Testis (tissue), 3 donors: ENCODE data around the gene NUBPL. TPM values are rescaled to one million over a fixed set of nuclear protein-coding genes. Genes with fewer than 3 reads are reported as not detected.

Experiments
- DNase-seq: peaks from one replicate; pipeline ENCODE4 v3.0.0-alpha.2; 2019
- H3K27ac ChIP-seq, 2 donors: fragments of 200-600 bp; sonication (generic); one replicate each; pipeline ENCODE4 v1.5.1; 2019
- H3K27me3 ChIP-seq: fragments of 200-600 bp; sonication (generic); one replicate; pipeline ENCODE4 v1.5.1; 2019
- H3K36me3 ChIP-seq: fragments of 200-600 bp; sonication (generic); one replicate; pipeline ENCODE4 v1.5.1; 2017; ENCODE audit warnings: low read depth; ENCODE audit errors: missing control alignments
- H3K4me1 ChIP-seq: fragments of 200-600 bp; sonication (generic); one replicate; pipeline ENCODE4 v1.5.1; 2019
- H3K4me3 ChIP-seq, 2 donors: fragments of 200-600 bp; sonication (generic); one replicate each; pipeline ENCODE4 v1.5.1; 2017 to 2019
- H3K9me3 ChIP-seq: fragments of 200-600 bp; sonication (generic); one replicate; pipeline ENCODE4 v1.5.1; 2017
- CTCF ChIP-seq, 3 experiments: fragments of 450-650 bp in 2 of 3; fragments of 200-600 bp in 1 of 3; sonication (generic) in 1 of 3; IDR thresholded peaks; one replicate each; pipeline ENCODE4 v1.5.1; 2016 to 2019; ENCODE audit warnings: antibody characterized with exemption in 3 of 3, mild to moderate bottlenecking in 2 of 3, moderate library complexity in 1 of 3
- POLR2A ChIP-seq: fragments of 450-650 bp; IDR thresholded peaks from one replicate; pipeline ENCODE4 v1.6.1; 2017; ENCODE audit warnings: antibody characterized with exemption, mild to moderate bottlenecking, moderate library complexity
- WGBS, 2 donors: methylation state at CpG; one replicate each; pipeline ENCODE4 v1.1.5; 2018; 5-methylcytosine and 5-hydroxymethylcytosine counted together
- intact Hi-C: fragments of 100-400 bp; cut with DNase I; formaldehyde crosslinking; loops from one replicate; pipeline ENCODE4 v1.15.1; 2023; ENCODE audit warnings: low total_unique reads
- polyA plus RNA-seq: library from polyadenylated mRNA; stranded (reverse); fragments of 350-450 nt; fragmentation: Illumina TruSeq; extraction: RNeasy Lipid Tissue Mini Kit (QIAGEN cat#74804); gene quantifications from one replicate; pipeline ENCODE4 v1.2.3, GENCODE V29; 2014; ENCODE audit warnings: low read depth, low replicate concordance; ENCODE audit not compliant: insufficient read depth
- total RNA-seq, 2 donors: library from RNA; depleted of rRNA; stranded (reverse); fragments of >200 nt; gene quantifications; one replicate each; pipeline ENCODE4 v1.2.3, GENCODE V29; 2016

The NUBPL gene
- total and polyA plus RNA-seq, 3 donors from 2014 or later = 7.8 to 25.0 (median 19.8) TPM

- Histone ChIP-seq H3K4me1 (no peaks in the 10 kb centered on the region), H3K36me3 (no peaks in the 10 kb centered on the region), H3K27ac (peak overlapping the region in 1 of 2 donors; percentile 57), H3K9me3 (no peaks in the 10 kb centered on the region), H3K4me3 (no peak overlapping the region), H3K27me3 (no peaks in the 10 kb centered on the region)
- WGBS, 2 donors = 36 to 44% methylated on average over 9 of the region's 9 CpGs
- intact Hi-C loops = no loop called here
- TF ChIP-seq CTCF (IDR thresholded peaks at IDR 0.05) (no peak), POLR2A (no peak)
- no peak for DNase-seq
These were observed 316.1 kb downstream of the NUBPL start for GRCh38 chr14:31877255-31877798.

GRCh38 chr14:31879661-31880348 is 318.6 kb downstream of the NUBPL start:
- no peaks in the 10 kb centered on the region for H3K4me1 ChIP-seq
- intact Hi-C loops = no loop called here
- H3K36me3 ChIP-seq = no peaks in the 10 kb centered on the region
- DNase-seq = no peak
- no peaks in the 10 kb centered on the region for H3K27me3 ChIP-seq
- 83 to 87% methylated on average over 7 of the region's 7 CpGs for WGBS, 2 donors
- no peak overlapping the region for H3K27ac ChIP-seq
- no peaks in the 10 kb centered on the region for H3K9me3 ChIP-seq
- H3K4me3 ChIP-seq = no peak overlapping the region
- TF ChIP-seq POLR2A (no peak), CTCF (IDR thresholded peaks at IDR 0.05) (no peak)

- H3K36me3 ChIP-seq = no peaks in the 10 kb centered on the region
- no peak for TF ChIP-seq CTCF (IDR thresholded peaks at IDR 0.05)
- TF ChIP-seq POLR2A = no peak
- no peaks in the 10 kb centered on the region for H3K27me3 ChIP-seq
- H3K9me3 ChIP-seq = no peaks in the 10 kb centered on the region
- H3K4me3 ChIP-seq = no peak overlapping the region
- intact Hi-C loops = no loop called here
- no peaks in the 10 kb centered on the region for H3K4me1 ChIP-seq
- WGBS, 2 donors = 51 to 70% methylated on average over 4 of the region's 4 CpGs
- DNase-seq = no peak
- H3K27ac ChIP-seq = no peak overlapping the region
These were observed 319.7 kb downstream of the NUBPL start for GRCh38 chr14:31880935-31881334.

GRCh38 chr14:31881531-31882310 is 320.5 kb downstream of the NUBPL start:
- H3K9me3 ChIP-seq = no peaks in the 10 kb centered on the region
- H3K4me3 ChIP-seq = no peak overlapping the region
- intact Hi-C loops = no loop called here
- no peaks in the 10 kb centered on the region for H3K27me3 ChIP-seq
- no peaks in the 10 kb centered on the region for H3K4me1 ChIP-seq
- H3K36me3 ChIP-seq = no peaks in the 10 kb centered on the region
- no peak for DNase-seq
- 91 to 95% methylated on average over 4 of the region's 4 CpGs for WGBS, 2 donors
- TF ChIP-seq CTCF (IDR thresholded peaks at IDR 0.05) (no peak), POLR2A (no peak)
- no peak overlapping the region for H3K27ac ChIP-seq
